Measurements from ENCODE around the gene SLC12A2. TPM values are rescaled to one million over a fixed set of nuclear protein-coding genes. Genes with fewer than 3 reads are reported as not detected.

The SLC12A2 gene
- total RNA-seq, 1 donor from 2014 or later: 25.7 TPM

DNA sequence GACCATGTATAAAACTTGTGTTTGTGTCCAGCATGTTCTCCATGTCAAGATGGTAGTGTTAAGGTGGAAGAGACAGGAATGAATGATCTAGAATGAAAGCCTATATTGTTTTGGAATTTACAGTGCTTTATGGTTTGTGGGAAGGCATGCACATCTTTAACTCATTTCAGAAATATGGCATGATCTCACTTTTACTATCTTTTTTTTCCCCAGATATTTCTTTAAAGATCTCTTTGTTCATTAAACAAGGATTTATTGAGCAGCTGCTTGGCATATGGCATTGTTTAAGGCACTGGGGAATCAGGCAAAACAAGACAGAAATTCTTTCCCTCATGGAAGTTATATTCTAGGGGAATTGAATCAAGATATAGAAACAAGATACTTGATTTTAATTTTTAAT lies 51.7 kb downstream of the SLC12A2 start:
- Mint-ChIP-seq H3K4me3 (ENCODE audit: unreplicated experiment) (no peak overlapping the region), H3K36me3 (ENCODE audit: low read depth) (peaks cover 35% of the 10 kb centered on the region), H3K9me3 (ENCODE audit: low read depth) (no peaks in the 10 kb centered on the region), H3K27me3 (ENCODE audit: low read depth) (no peaks in the 10 kb centered on the region), H3K4me1 (ENCODE audit: low read depth) (no peaks in the 10 kb centered on the region), H3K27ac (ENCODE audit: unreplicated experiment) (no peak overlapping the region)
- no peak for DNase-seq (ENCODE audit: low spot score)
- TF ChIP-seq, protein P1, sequence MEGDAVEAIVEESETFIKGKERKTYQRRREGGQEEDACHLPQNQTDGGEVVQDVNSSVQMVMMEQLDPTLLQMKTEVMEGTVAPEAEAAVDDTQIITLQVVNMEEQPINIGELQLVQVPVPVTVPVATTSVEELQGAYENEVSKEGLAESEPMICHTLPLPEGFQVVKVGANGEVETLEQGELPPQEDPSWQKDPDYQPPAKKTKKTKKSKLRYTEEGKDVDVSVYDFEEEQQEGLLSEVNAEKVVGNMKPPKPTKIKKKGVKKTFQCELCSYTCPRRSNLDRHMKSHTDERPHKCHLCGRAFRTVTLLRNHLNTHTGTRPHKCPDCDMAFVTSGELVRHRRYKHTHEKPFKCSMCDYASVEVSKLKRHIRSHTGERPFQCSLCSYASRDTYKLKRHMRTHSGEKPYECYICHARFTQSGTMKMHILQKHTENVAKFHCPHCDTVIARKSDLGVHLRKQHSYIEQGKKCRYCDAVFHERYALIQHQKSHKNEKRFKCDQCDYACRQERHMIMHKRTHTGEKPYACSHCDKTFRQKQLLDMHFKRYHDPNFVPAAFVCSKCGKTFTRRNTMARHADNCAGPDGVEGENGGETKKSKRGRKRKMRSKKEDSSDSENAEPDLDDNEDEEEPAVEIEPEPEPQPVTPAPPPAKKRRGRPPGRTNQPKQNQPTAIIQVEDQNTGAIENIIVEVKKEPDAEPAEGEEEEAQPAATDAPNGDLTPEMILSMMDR (IDR thresholded peaks at IDR 0.05): no peak

DNA sequence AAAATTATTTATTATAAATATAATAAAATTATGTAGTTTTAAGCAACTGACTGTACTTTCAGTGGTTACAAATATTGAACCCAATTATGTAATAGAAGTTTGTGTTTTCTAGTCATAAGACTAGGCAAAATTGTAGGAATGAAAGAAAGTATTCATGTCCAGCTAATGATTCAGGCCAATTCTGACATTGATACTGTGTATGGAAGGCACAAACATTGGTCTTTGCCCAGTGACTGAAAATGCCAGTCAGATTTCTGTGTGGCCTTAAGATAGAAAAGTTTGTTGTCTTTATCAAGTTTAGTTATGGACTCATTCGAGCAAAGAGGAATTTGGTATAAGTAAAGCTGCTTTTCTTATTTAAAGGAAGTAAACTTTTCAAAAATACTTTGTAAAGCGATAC lies 60.3 kb downstream of the SLC12A2 start:
- H3K27ac Mint-ChIP-seq (ENCODE audit: unreplicated experiment): no peak overlapping the region
- H3K4me1 Mint-ChIP-seq (ENCODE audit: low read depth): no peaks in the 10 kb centered on the region
- peaks cover 6% of the 10 kb centered on the region for H3K36me3 Mint-ChIP-seq (ENCODE audit: low read depth)

DNA sequence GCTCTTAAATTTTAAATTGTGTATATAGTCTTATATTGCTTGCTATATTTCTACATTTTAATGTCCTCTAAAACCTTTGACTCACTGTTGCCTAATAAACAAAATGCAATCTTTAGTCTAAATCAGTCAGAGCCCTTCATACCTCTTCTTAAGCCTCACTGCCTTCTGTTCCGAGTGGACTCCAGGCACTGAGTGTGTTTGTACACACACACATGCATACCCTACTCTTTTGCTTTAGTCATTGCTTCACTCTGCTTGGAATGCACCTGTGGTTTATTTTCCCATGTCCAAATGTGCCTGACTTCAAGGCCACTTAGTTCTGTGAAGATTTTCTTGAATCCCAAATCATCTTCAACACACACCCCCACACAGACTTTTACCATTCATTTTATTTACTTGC lies 60.9 kb downstream of the SLC12A2 start:
- H3K27ac Mint-ChIP-seq (ENCODE audit: unreplicated experiment): no peak overlapping the region
- no peak for DNase-seq (ENCODE audit: low spot score)
- TF ChIP-seq, protein P1 (IDR thresholded peaks at IDR 0.05): no peak
- no peaks in the 10 kb centered on the region for H3K4me1 Mint-ChIP-seq (ENCODE audit: low read depth)
- H3K36me3 Mint-ChIP-seq (ENCODE audit: low read depth): peaks cover 7% of the 10 kb centered on the region
- no peaks in the 10 kb centered on the region for H3K27me3 Mint-ChIP-seq (ENCODE audit: low read depth)
- H3K4me3 Mint-ChIP-seq (ENCODE audit: unreplicated experiment): no peak overlapping the region
- no peaks in the 10 kb centered on the region for H3K9me3 Mint-ChIP-seq (ENCODE audit: low read depth)

More for the DNA sequence above, 60.3 kb downstream of the SLC12A2 start:
- Mint-ChIP-seq H3K27me3 (ENCODE audit: low read depth) (no peaks in the 10 kb centered on the region), H3K9me3 (ENCODE audit: low read depth) (no peaks in the 10 kb centered on the region), H3K4me3 (ENCODE audit: unreplicated experiment) (no peak overlapping the region)
- TF ChIP-seq, protein P1 (IDR thresholded peaks at IDR 0.05): no peak
- DNase-seq (ENCODE audit: low spot score): no peak

DNA sequence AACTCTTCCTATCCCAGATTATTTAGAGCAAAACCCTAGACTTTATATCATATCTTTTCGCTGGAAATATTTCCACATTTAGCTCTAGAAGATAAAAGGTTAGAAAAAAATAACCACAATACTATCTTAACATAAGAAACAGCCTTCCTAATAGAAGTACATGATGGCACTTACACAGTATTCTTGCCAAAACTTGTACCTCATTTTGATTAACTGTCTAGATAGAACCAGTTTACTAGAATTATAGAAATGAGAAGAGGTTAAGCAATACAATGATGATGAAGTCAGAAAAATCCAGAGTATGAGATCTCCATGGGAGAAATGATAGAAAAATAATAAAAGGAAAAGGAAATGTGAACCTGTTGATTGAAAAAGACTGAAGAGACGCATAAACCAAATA lies 63.1 kb downstream of the SLC12A2 start:
- no peak overlapping the region for H3K4me3 Mint-ChIP-seq (ENCODE audit: unreplicated experiment)
- H3K4me1 Mint-ChIP-seq (ENCODE audit: low read depth): no peaks in the 10 kb centered on the region
- TF ChIP-seq, protein P1 (IDR thresholded peaks at IDR 0.05): no peak
- H3K27ac Mint-ChIP-seq (ENCODE audit: unreplicated experiment): no peak overlapping the region
- peaks cover 8% of the 10 kb centered on the region for H3K36me3 Mint-ChIP-seq (ENCODE audit: low read depth)
- DNase-seq (ENCODE audit: low spot score): no peak
- H3K27me3 Mint-ChIP-seq (ENCODE audit: low read depth): no peaks in the 10 kb centered on the region
- H3K9me3 Mint-ChIP-seq (ENCODE audit: low read depth): no peaks in the 10 kb centered on the region

DNA sequence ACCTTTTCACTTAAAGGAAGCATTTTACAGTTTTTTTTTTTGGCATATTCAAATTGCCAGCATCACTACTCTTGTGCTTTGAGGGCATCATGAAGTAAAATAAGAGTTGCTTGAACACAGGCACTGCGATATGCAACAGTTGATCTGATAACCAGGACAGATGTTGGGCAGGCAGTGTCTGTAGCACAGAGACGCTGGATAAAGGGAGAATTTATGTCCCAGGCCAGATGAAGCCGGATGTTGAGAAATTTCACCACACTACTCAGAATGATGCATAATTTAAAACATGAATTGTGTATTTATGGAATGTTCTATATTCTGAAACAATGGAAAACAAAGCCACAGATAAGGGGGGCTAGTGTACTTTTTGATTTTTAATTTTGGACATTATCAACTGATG lies 71.4 kb downstream of the SLC12A2 start:
- H3K4me3 Mint-ChIP-seq (ENCODE audit: unreplicated experiment): no peak overlapping the region
- no peaks in the 10 kb centered on the region for H3K4me1 Mint-ChIP-seq (ENCODE audit: low read depth)
- no peak for DNase-seq (ENCODE audit: low spot score)
- no peaks in the 10 kb centered on the region for H3K27me3 Mint-ChIP-seq (ENCODE audit: low read depth)
- H3K27ac Mint-ChIP-seq (ENCODE audit: unreplicated experiment): no peak overlapping the region
- H3K36me3 Mint-ChIP-seq (ENCODE audit: low read depth): peaks cover 23% of the 10 kb centered on the region
- H3K9me3 Mint-ChIP-seq (ENCODE audit: low read depth): no peaks in the 10 kb centered on the region
- TF ChIP-seq, protein P1 (IDR thresholded peaks at IDR 0.05): no peak
